ENCODE data around the gene RRP36.

- TF ChIP-seq EZH2phosphoT487 (IDR thresholded peaks at IDR 0.05), result no peak
- no peak for TF ChIP-seq CTCF (IDR thresholded peaks at IDR 0.05)
These were observed 55.9 kb downstream of the RRP36 start for GRCh38 chr6:43077333-43077809.

Data from neural progenitor cell (in vitro differentiated cells).